ENCODE data around the gene VEGFA. TPM values are rescaled to one million over a fixed set of nuclear protein-coding genes. Genes with fewer than 3 reads are reported as not detected.

The VEGFA gene
- polyA plus RNA-seq, 1 donor from 2014 or later, result 7.3 TPM

GRCh38 chr6:43771210-43771857 is 1.3 kb downstream of the VEGFA start:
- Histone ChIP-seq H4K20me1 (ENCODE audit: insufficient read depth) (no peaks in the 10 kb centered on the region), H3K9me2 (ENCODE audit: insufficient read depth, low read length) (no peaks in the 10 kb centered on the region), H2AFZ (ENCODE audit: low read depth, low read length) (no peak overlapping the region), H3K27ac (ENCODE audit: low read length) (no peak overlapping the region), H3K4me2 (ENCODE audit: low read length) (peak overlapping the region; percentile 30), H3K79me2 (replicated peaks; ENCODE audit: insufficient read depth, low read length) (peaks cover 13% of the 10 kb centered on the region), H3K9me3 (ENCODE audit: low read length) (no peaks in the 10 kb centered on the region), H3K4me3 (ENCODE audit: low read length) (peak overlapping the region; percentile 67), H3K9ac (ENCODE audit: low read length) (peak overlapping the region; percentile 41), H3F3A (ENCODE audit: insufficient read depth, low read length, poor library complexity, severe bottlenecking) (no peaks in the 10 kb centered on the region), H3K36me3 (ENCODE audit: insufficient read depth, low read length) (no peaks in the 10 kb centered on the region), H3K27me3 (ENCODE audit: insufficient read depth, low read depth, low read length) (peaks cover 27% of the 10 kb centered on the region)
- no peak for TF ChIP-seq POLR2AphosphoS5 (IDR thresholded peaks at IDR 0.05)
- peak; percentile 47 for TF ChIP-seq CTCF (IDR thresholded peaks at IDR 0.05; ENCODE audit: poor library complexity, severe bottlenecking)
- TF ChIP-seq SMC3 (conservative IDR thresholded peaks at IDR 0.05; ENCODE audit: poor library complexity), result peak; percentile 29
- TF ChIP-seq TAF1 (IDR thresholded peaks at IDR 0.05; ENCODE audit: low read depth), result peak; percentile 33

GRCh38 chr6:43771858-43772680 is 2.1 kb downstream of the VEGFA start:
- Histone ChIP-seq H3K36me3 (ENCODE audit: insufficient read depth, low read length) (no peaks in the 10 kb centered on the region), H3K27me3 (ENCODE audit: insufficient read depth, low read depth, low read length) (peaks cover 27% of the 10 kb centered on the region), H3K4me3 (ENCODE audit: low read length) (peak overlapping the region; percentile 67), H3K4me2 (ENCODE audit: low read length) (no peak overlapping the region), H3F3A (ENCODE audit: insufficient read depth, low read length, poor library complexity, severe bottlenecking) (no peaks in the 10 kb centered on the region), H3K27ac (ENCODE audit: low read length) (no peak overlapping the region), H4K20me1 (ENCODE audit: insufficient read depth) (no peaks in the 10 kb centered on the region), H3K9me2 (ENCODE audit: insufficient read depth, low read length) (no peaks in the 10 kb centered on the region), H3K79me2 (replicated peaks; ENCODE audit: insufficient read depth, low read length) (peaks cover 13% of the 10 kb centered on the region), H3K9me3 (ENCODE audit: low read length) (no peaks in the 10 kb centered on the region), H3K9ac (ENCODE audit: low read length) (peak overlapping the region; percentile 41), H2AFZ (ENCODE audit: low read depth, low read length) (no peak overlapping the region)
- TF ChIP-seq EP300 (conservative IDR thresholded peaks at IDR 0.05; ENCODE audit: poor library complexity, severe bottlenecking) (no peak), SMC3 (conservative IDR thresholded peaks at IDR 0.05; ENCODE audit: poor library complexity) (no peak), RAD21 (conservative IDR thresholded peaks at IDR 0.05) (no peak), REST (IDR thresholded peaks at IDR 0.05; ENCODE audit: borderline replicate concordance) (no peak), MXI1 (conservative IDR thresholded peaks at IDR 0.05; ENCODE audit: poor library complexity, severe bottlenecking) (no peak), TAF1 (IDR thresholded peaks at IDR 0.05; ENCODE audit: low read depth) (no peak), CTCF (IDR thresholded peaks at IDR 0.05; ENCODE audit: poor library complexity, severe bottlenecking) (no peak), EZH2 (IDR thresholded peaks at IDR 0.05; ENCODE audit: borderline replicate concordance, insufficient read depth, low read length, poor library complexity, severe bottlenecking) (no peak), POLR2AphosphoS5 (IDR thresholded peaks at IDR 0.05) (no peak)

Data from neural cell (in vitro differentiated cells).